ENCODE results near the gene RNF223. TPM values are rescaled to one million over a fixed set of nuclear protein-coding genes. Genes with fewer than 3 reads are reported as not detected.

Gene RNF223
- total RNA-seq (2021; ENCODE audit: unreplicated experiment) (0.08 TPM), Bru-seq, nascent RNA (percentile 27 among the genes with signal in this experiment), BruChase-seq, experiment 1, labeled RNA remaining after a 2-hour chase (percentile 37 among the genes with signal in this experiment), BruChase-seq, experiment 2, labeled RNA remaining after a 6-hour chase (percentile 48 among the genes with signal in this experiment)
- not detected for polyA plus RNA-seq (2012; ENCODE audit: insufficient read length)
- long read RNA-seq, partial matches to known transcripts: 0 of 1 reads
- long read RNA-seq, other reads (novel, unspliced or antisense): 1 of 1 reads

DNA sequence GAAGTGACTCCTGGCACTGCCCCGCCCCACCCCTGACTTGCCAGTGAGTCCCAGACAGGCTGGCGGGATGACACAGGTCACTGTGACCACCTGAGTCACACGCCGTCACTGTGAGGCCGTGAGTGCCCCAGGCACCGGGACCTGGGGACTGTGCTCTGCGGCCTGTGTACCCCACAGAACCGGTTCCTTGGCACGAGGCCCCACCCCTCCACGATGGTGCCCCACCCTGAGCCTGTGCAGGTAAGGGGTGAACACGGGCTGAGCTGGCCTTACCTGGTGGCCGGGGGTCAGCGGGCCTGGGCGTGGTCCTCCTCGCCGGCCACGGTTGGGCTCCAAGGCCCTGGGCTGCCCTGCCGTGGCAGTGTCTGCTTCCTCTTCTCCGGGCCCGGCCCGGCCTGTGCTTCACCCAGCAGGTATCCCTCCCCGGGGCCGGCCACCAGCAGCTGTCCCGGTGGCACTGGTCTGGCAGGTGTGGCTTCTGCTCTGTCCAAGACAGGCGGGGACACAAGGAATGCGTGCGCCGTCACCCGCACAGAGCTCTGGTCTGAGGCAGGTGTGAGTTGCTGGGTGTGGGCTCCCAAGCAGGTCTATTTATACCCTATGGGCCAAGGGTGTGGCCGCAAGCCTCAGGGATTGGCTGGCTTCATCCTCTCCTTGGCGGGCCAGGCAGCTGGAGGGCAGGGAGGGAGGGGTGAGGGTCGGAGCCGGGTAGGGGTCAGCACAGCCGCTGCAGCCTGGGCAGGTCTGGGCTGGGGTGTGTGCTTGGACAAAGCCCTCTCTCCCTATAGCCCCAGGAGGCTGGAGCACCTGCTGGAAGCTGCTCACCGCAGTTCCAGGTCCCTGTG, at the start of gene RNF223:
Gene RNF223, minus strand, starts transcription at position 564 of the 845 bp plus-strand sequence. CDS start 1,740 bp downstream, outside the sequence.
- intact Hi-C loops (cut with micrococcal nuclease; ENCODE audit: unreplicated experiment) (no loop called here), in situ Hi-C loops (cut with HindIII; ENCODE audit: low pct_unique_long_range_greater_than_20kb, low sequenced_read_pairs) (no loop called here)
- peaks cover 14% of the 10 kb centered on the region for H3K4me1 ChIP-seq (ENCODE audit: control insufficient read depth, insufficient read depth, low read length)
- H3K36me3 ChIP-seq (ENCODE audit: control insufficient read depth, insufficient read depth, low read length): no peaks in the 10 kb centered on the region
- no peaks in the 10 kb centered on the region for H3K27me3 ChIP-seq (ENCODE audit: control insufficient read depth, insufficient read depth, low read length)
- H3K27ac ChIP-seq (ENCODE audit: low read length): no peak within 1 kb of the TSS
- CTCF ChIA-PET: no interaction called here
- POLR2A ChIA-PET: no interaction called here
- no peaks in the 10 kb centered on the region for H3K9me3 ChIP-seq (ENCODE audit: control insufficient read depth, insufficient read depth, low read depth, low read length)
- no TSS peak for BruUV-seq (replicated peaks)
- TF ChIP-seq SIN3A (IDR thresholded peaks at IDR 0.05; ENCODE audit: borderline replicate concordance, insufficient read depth, low read depth, low read length) (no peak), TCF7L2 (IDR thresholded peaks at IDR 0.05; ENCODE audit: low read depth, low read length) (no peak), REST (IDR thresholded peaks at IDR 0.05; ENCODE audit: insufficient read depth in 1 of 2, low read depth in 2 of 2, low read length in 1 of 2) (no peak), POLR2AphosphoS5 (IDR thresholded peaks at IDR 0.05; ENCODE audit: low read depth, low read length) (no peak)
- TF ChIP-seq, protein P1, sequence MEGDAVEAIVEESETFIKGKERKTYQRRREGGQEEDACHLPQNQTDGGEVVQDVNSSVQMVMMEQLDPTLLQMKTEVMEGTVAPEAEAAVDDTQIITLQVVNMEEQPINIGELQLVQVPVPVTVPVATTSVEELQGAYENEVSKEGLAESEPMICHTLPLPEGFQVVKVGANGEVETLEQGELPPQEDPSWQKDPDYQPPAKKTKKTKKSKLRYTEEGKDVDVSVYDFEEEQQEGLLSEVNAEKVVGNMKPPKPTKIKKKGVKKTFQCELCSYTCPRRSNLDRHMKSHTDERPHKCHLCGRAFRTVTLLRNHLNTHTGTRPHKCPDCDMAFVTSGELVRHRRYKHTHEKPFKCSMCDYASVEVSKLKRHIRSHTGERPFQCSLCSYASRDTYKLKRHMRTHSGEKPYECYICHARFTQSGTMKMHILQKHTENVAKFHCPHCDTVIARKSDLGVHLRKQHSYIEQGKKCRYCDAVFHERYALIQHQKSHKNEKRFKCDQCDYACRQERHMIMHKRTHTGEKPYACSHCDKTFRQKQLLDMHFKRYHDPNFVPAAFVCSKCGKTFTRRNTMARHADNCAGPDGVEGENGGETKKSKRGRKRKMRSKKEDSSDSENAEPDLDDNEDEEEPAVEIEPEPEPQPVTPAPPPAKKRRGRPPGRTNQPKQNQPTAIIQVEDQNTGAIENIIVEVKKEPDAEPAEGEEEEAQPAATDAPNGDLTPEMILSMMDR (IDR thresholded peaks at IDR 0.05): no peak
- ATAC-seq (peak; percentile 11), DNase-seq (ENCODE audit: low read depth, low spot score) (no peak)
- H3K4me3 ChIP-seq (ENCODE audit: low read depth in 2 of 2, low read length in 2 of 2): no peak within 1 kb of the TSS

DNA sequence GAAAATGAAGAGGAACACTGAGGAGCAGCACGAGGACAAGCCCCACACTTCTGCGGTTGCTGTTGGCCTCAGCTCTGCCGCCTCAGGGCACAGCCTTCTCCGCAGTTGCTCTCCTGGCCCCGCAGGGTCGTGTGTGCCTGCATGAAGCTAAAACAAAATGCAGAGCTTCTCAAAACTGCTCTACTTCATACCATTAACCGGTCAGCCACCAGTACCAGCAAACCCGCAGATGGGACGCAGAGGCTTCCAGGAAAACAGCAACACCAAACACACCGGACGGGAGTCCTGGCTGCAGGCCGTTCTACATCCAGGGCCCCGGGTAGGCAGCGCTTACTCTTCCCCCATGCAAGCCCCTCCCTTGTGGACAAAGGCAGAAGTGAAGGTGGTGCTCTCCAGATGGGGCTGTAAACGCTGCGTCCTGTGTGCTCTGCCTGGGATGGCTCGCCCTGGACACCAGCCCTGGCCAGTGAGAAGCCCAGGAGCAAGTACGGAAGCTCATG, 48.9 kb upstream of the RNF223 start:
- no peaks in the 10 kb centered on the region for H3K36me3 ChIP-seq (ENCODE audit: control insufficient read depth, insufficient read depth, low read length)
- H3K4me3 ChIP-seq (ENCODE audit: low read depth in 2 of 2, low read length in 2 of 2): no peak overlapping the region
- ATAC-seq (no peak), DNase-seq (ENCODE audit: low read depth, low spot score) (no peak)
- H3K27me3 ChIP-seq (ENCODE audit: control insufficient read depth, insufficient read depth, low read length): no peaks in the 10 kb centered on the region
- peaks cover 13% of the 10 kb centered on the region for H3K4me1 ChIP-seq (ENCODE audit: control insufficient read depth, insufficient read depth, low read length)
- in situ Hi-C loops (cut with HindIII; ENCODE audit: low pct_unique_long_range_greater_than_20kb, low sequenced_read_pairs): no loop called here
- CTCF ChIA-PET: interaction anchor here (0.5 to 2.0 kb wide), 7 partner anchors 36 to 169 kb away, joined by 3 to 10 read pairs (median 4); no protein-coding TSS in a partner anchor
- intact Hi-C loops (cut with micrococcal nuclease; ENCODE audit: unreplicated experiment): loop anchor here (5.0 to 10.0 kb wide), 3 partner anchors 62 to 129 kb away; partner anchors contain the start of genes B3GALT6 and SDF4
- H3K27ac ChIP-seq (ENCODE audit: low read length): no peak overlapping the region
- BruUV-seq (replicated peaks): no TSS peak
- no peaks in the 10 kb centered on the region for H3K9me3 ChIP-seq (ENCODE audit: control insufficient read depth, insufficient read depth, low read depth, low read length)
- POLR2A ChIA-PET: no interaction called here
- TF ChIP-seq TCF7L2 (IDR thresholded peaks at IDR 0.05; ENCODE audit: low read depth, low read length) (no peak), REST (IDR thresholded peaks at IDR 0.05; ENCODE audit: insufficient read depth in 1 of 2, low read depth in 2 of 2, low read length in 1 of 2) (no peak), SIN3A (IDR thresholded peaks at IDR 0.05; ENCODE audit: borderline replicate concordance, insufficient read depth, low read depth, low read length) (no peak), POLR2AphosphoS5 (IDR thresholded peaks at IDR 0.05; ENCODE audit: low read depth, low read length) (no peak)
- TF ChIP-seq, protein P1 (IDR thresholded peaks at IDR 0.05): no peak

All from Panc1 (cell line).